Right lobe of liver (tissue), 4 donors: ENCODE results near the gene SNAPC3.

Source experiments
- CTCF ChIP-seq, 4 donors: fragments of 200-600 bp in 3 of 4; fragments of 450-650 bp in 1 of 4; IDR thresholded peaks; one replicate each; pipeline versions ENCODE4 v1.5.1 to v1.8.0; 2016 to 2022; ENCODE audit warnings: antibody characterized with exemption in 4 of 4, mild to moderate bottlenecking in 2 of 4
- POLR2A ChIP-seq: fragments of 450-650 bp; IDR thresholded peaks from one replicate; pipeline ENCODE4 v1.6.1; 2017; ENCODE audit warnings: antibody characterized with exemption, mild to moderate bottlenecking
- donor health status: DM: no; HTN: no; CAD: no.
- donor health status: DM: no; HTN: no; CAD: no.
- donor health status: DM: no; HTN: yes; CAD: no.

GRCh38 chr9:15461056-15461455, 38.4 kb downstream of the SNAPC3 start:
- TF ChIP-seq CTCF (IDR thresholded peaks at IDR 0.05) (no peak), POLR2A (no peak)
